Endothelial cell of umbilical vein (primary cell): ENCODE data around the gene MZB1. TPM values are rescaled to one million over a fixed set of nuclear protein-coding genes. Genes with fewer than 3 reads are reported as not detected.

Source experiments
- BruUV-seq: library from RNA; stranded (reverse); fragments of 400-500 nt; replicated peaks from 2 replicates; lab custom pipeline; 2021; lab: Mats Ljungman, UMichigan
- CTCF ChIA-PET: fragments of 300-600, 350-600 bp; sonication (Branson Sonifier 250); formaldehyde crosslinking; loops from one replicate; lab custom pipeline; 2021; ENCODE audit warnings: antibody characterized with exemption, inconsistent platforms; lab: Charles Lee
- POLR2A ChIA-PET: fragments of 300-600, 350-600 bp; sonication (Branson Sonifier 250); formaldehyde crosslinking; loops from one replicate; lab custom pipeline; 2021; ENCODE audit warnings: antibody characterized with exemption, inconsistent platforms; lab: Charles Lee
- DNase-seq: peaks from one replicate; pipeline ENCODE4 v3.0.0-alpha.2; 2011; ENCODE audit warnings: low read depth, low spot score
- FAIRE-seq: peaks from 2 replicates; lab custom pipeline; 2011; peaks lifted over from hg19 to GRCh38; lab: Jason Lieb, UNC
- H2AFZ ChIP-seq: 2 replicates; pipeline ENCODE4 v1.6.0; 2012; ENCODE audit warnings: low read depth, low read length, control low read depth, inconsistent platforms
- H3K27ac ChIP-seq: 2 replicates; pipeline ENCODE4 v1.5.1; 2011; ENCODE audit warnings: low read depth, mild to moderate bottlenecking, control low read depth, low read length, moderate library complexity; ENCODE audit not compliant: insufficient read depth
- H3K27me3 ChIP-seq, 2 experiments: 2 replicates each; pipeline versions ENCODE4 v1.6.0 to v1.6.1; 2011; ENCODE audit warnings: low read length in 2 of 2, mixed read lengths in 1 of 2; ENCODE audit not compliant: control insufficient read depth in 2 of 2, insufficient read depth in 2 of 2
- H3K36me3 ChIP-seq, 2 experiments: 2 replicates in 1 of 2; 3 replicates in 1 of 2; pipeline ENCODE4 v1.5.1; 2011; ENCODE audit warnings: low read length in 2 of 2, mild to moderate bottlenecking in 1 of 2, moderate library complexity in 1 of 2; ENCODE audit not compliant: control insufficient read depth in 2 of 2, insufficient read depth in 2 of 2; ENCODE audit errors: extremely low read depth in 1 of 2
- H3K4me1 ChIP-seq: 3 replicates; pipeline ENCODE4 v1.5.1; 2011; ENCODE audit warnings: mild to moderate bottlenecking, low read length; ENCODE audit not compliant: control insufficient read depth, insufficient read depth; ENCODE audit errors: extremely low read depth
- H3K4me2 ChIP-seq: 2 replicates; pipeline ENCODE4 v1.6.1; 2011; ENCODE audit warnings: low read length, control low read depth, mixed read lengths; ENCODE audit not compliant: insufficient read depth
- H3K4me3 ChIP-seq, 3 experiments: fragments of 200-600 bp in 1 of 3; sonication (generic), shearing (Covaris generic) in 1 of 3; replicated peaks in 1 of 3; 2 replicates each; pipeline ENCODE4 v1.5.1; 2011 to 2016; ENCODE audit warnings: control low read depth in 3 of 3, low read length in 3 of 3, mild to moderate bottlenecking in 2 of 3, inconsistent platforms in 1 of 3, low read depth in 1 of 3, moderate library complexity in 1 of 3; ENCODE audit not compliant: insufficient read depth in 1 of 3
- H3K79me2 ChIP-seq: 2 replicates; pipeline ENCODE4 v1.6.0; 2012; ENCODE audit warnings: low read length, inconsistent platforms; ENCODE audit not compliant: control insufficient read depth, insufficient read depth
- H3K9ac ChIP-seq: replicated peaks from 2 replicates; pipeline ENCODE3; 2011; ENCODE audit warnings: low read length, control low read depth; ENCODE audit not compliant: insufficient read depth; ENCODE audit errors: extremely low read depth
- H3K9me1 ChIP-seq: replicated peaks from 3 replicates; pipeline ENCODE4 v1.6.0; 2011; ENCODE audit warnings: mild to moderate bottlenecking, low read length; ENCODE audit not compliant: control insufficient read depth, insufficient read depth; ENCODE audit errors: extremely low read depth
- H3K9me3 ChIP-seq: replicated peaks from 2 replicates; pipeline ENCODE4 v1.5.1; 2012; ENCODE audit warnings: low read length, inconsistent platforms; ENCODE audit not compliant: control insufficient read depth, insufficient read depth
- H4K20me1 ChIP-seq: replicated peaks from 2 replicates; pipeline ENCODE3; 2011; ENCODE audit warnings: mild to moderate bottlenecking, low read length; ENCODE audit not compliant: control insufficient read depth, insufficient read depth; ENCODE audit errors: extremely low read depth
- EZH2 ChIP-seq: IDR thresholded peaks from 2 replicates; pipeline ENCODE4 v1.6.1; 2012; ENCODE audit warnings: borderline replicate concordance, low read depth, mild to moderate bottlenecking, moderate library complexity, low read length, inconsistent platforms; ENCODE audit not compliant: severe bottlenecking
- FOS ChIP-seq: IDR thresholded peaks from 2 replicates; pipeline ENCODE4 v1.6.1; 2011; ENCODE audit warnings: mild to moderate bottlenecking, low read length, moderate library complexity, borderline replicate concordance; ENCODE audit not compliant: insufficient read depth
- GATA2 ChIP-seq: IDR thresholded peaks from 2 replicates; pipeline ENCODE4 v1.7.0; 2011; ENCODE audit warnings: low read depth, mild to moderate bottlenecking, moderate library complexity, mixed read lengths, low read length; ENCODE audit not compliant: insufficient read length, insufficient read depth
- JUN ChIP-seq: IDR thresholded peaks from 2 replicates; pipeline ENCODE4 v1.6.1; 2011; ENCODE audit warnings: borderline replicate concordance, low read depth; ENCODE audit not compliant: insufficient read length, insufficient read depth
- MYC ChIP-seq: IDR thresholded peaks from one replicate; pipeline ENCODE4 v1.6.1; 2011; ENCODE audit warnings: mild to moderate bottlenecking, low read depth, low read length
- POLR2A ChIP-seq: IDR thresholded peaks from 2 replicates; pipeline ENCODE4 v1.6.1; 2012; ENCODE audit warnings: low read depth, mild to moderate bottlenecking, control low read depth, low read length
- POLR2AphosphoS5 ChIP-seq: IDR thresholded peaks from 2 replicates; pipeline ENCODE4 v1.6.1; 2012; ENCODE audit warnings: low read depth, mild to moderate bottlenecking, control low read depth, low read length, moderate library complexity; ENCODE audit not compliant: insufficient read depth
- dilution Hi-C: fragments of 300-500 bp; cut with MboI; formaldehyde crosslinking; loops from one replicate; pipeline ENCODE4 v1.15.0; 2019; ENCODE audit warnings: low sequenced_read_pairs; ENCODE audit not compliant: extremely low pct_ligation_motif_present
- intact Hi-C: fragments of 100-400 bp; cut with micrococcal nuclease; formaldehyde crosslinking; loops from one replicate; pipeline ENCODE4 v1.10.0; 2022
- polyA plus RNA-seq, 4 experiments: library from polyadenylated mRNA; depleted of rRNA in 3 of 4; stranded (reverse) in 3 of 4; unstranded in 1 of 4; fragments of >200 nt; gene quantifications; 2 replicates each; pipeline versions ENCODE4 v1.2.1 to v1.2.3, GENCODE V29; 2011 to 2012; ENCODE audit warnings: missing spikeins in 1 of 4
- total RNA-seq: library from RNA; stranded (reverse); gene quantifications from 2 replicates; pipeline ENCODE4 v1.2.3, GENCODE V29; 2021
- TF ChIP-seq, protein P1 (sequence below), 2 donors: IDR thresholded peaks; 1 replicate in 1 of 2; 2 replicates in 1 of 2; pipeline ENCODE4 v1.5.1; 2011; ENCODE audit warnings: low read length in 2 of 2, mild to moderate bottlenecking in 2 of 2, moderate library complexity in 2 of 2, control low read depth in 1 of 2, inconsistent platforms in 1 of 2, low read depth in 1 of 2; ENCODE audit not compliant: insufficient read depth in 1 of 2; ENCODE audit errors: extremely low read depth in 1 of 2
- TF ChIP-seq, protein P2 (sequence below): IDR thresholded peaks from 2 replicates; pipeline ENCODE4 v1.6.1; 2011; ENCODE audit not compliant: insufficient read depth, insufficient read length

Gene MZB1
- total and polyA plus RNA-seq, 2 donors (not counting 3 experiments of a cell fraction or from before 2014, with no cell fraction given): not detected

DNA sequence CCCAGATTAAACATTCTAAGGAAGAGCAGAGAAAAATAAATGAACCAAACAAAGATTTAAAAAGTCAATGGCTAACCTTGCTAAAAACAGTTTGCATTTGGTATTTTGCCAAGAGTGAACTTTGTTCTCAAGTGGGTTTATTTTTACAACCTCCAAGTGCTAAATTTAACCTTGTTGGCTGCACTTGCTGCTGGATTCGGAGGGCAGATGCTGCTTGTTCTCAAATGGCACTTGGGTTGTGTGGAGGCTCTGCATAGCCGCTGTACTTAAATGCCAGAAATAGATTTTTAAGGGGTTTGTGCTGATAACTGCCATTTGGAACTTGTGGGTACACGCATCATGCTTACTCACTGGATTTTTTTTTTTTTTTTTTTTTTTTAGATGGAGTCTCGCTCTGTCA lies 27.5 kb upstream of the MZB1 start:
- peaks cover 12% of the 10 kb centered on the region in 2 experiments for H3K36me3 ChIP-seq
- POLR2A ChIA-PET: no interaction called here
- peak; percentile 26 for DNase-seq
- no peaks in the 10 kb centered on the region for H4K20me1 ChIP-seq
- TF ChIP-seq JUN (no peak), MYC (no peak), GATA2 (no peak), POLR2A (no peak), FOS (no peak), POLR2AphosphoS5 (no peak), EZH2 (no peak)
- TF ChIP-seq, protein P1, sequence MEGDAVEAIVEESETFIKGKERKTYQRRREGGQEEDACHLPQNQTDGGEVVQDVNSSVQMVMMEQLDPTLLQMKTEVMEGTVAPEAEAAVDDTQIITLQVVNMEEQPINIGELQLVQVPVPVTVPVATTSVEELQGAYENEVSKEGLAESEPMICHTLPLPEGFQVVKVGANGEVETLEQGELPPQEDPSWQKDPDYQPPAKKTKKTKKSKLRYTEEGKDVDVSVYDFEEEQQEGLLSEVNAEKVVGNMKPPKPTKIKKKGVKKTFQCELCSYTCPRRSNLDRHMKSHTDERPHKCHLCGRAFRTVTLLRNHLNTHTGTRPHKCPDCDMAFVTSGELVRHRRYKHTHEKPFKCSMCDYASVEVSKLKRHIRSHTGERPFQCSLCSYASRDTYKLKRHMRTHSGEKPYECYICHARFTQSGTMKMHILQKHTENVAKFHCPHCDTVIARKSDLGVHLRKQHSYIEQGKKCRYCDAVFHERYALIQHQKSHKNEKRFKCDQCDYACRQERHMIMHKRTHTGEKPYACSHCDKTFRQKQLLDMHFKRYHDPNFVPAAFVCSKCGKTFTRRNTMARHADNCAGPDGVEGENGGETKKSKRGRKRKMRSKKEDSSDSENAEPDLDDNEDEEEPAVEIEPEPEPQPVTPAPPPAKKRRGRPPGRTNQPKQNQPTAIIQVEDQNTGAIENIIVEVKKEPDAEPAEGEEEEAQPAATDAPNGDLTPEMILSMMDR (IDR thresholded peaks at IDR 0.05; ENCODE audit: extremely low read depth in 1 of 2, insufficient read depth in 1 of 2, low read depth in 1 of 2, low read length in 2 of 2): no peak
- TF ChIP-seq, protein P2, sequence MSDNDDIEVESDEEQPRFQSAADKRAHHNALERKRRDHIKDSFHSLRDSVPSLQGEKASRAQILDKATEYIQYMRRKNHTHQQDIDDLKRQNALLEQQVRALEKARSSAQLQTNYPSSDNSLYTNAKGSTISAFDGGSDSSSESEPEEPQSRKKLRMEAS: no peak
- H3K4me2 ChIP-seq: no peak overlapping the region
- H3K79me2 ChIP-seq: no peaks in the 10 kb centered on the region
- dilution Hi-C loops: loop anchor here (10.0 kb wide), 1 partner anchor 108 kb away; no protein-coding TSS in a partner anchor
- no peak overlapping the region for H3K4me3 ChIP-seq
- no peaks in the 10 kb centered on the region for H3K9me1 ChIP-seq
- no peak overlapping the region for H3K27ac ChIP-seq
- no TSS peak for BruUV-seq
- CTCF ChIA-PET: interaction anchor here (0.7 to 9.0 kb wide), 3 partner anchors 11 to 102 kb away, joined by 3 to 191 read pairs (median 6); no protein-coding TSS in a partner anchor
- H3K9ac ChIP-seq: no peak overlapping the region
- no peaks in the 10 kb centered on the region for H3K9me3 ChIP-seq
- H2AFZ ChIP-seq: no peak overlapping the region
- peak; percentile 62 for FAIRE-seq
- intact Hi-C loops: no loop called here
- H3K4me1 ChIP-seq: peaks cover 25% of the 10 kb centered on the region
- H3K27me3 ChIP-seq: no peaks in the 10 kb centered on the region
